Lung (tissue), 12 donors: Measurements from ENCODE around the gene TMEM184B. TPM values are rescaled to one million over a fixed set of nuclear protein-coding genes. Genes with fewer than 3 reads are reported as not detected.

Experiments
- ATAC-seq: fragments of 200-7000 bp; cut with Tn5 transposase; one replicate; pipeline ENCODE4 v1.9.1; 2020; ENCODE audit warnings: moderate number of reproducible peaks; ENCODE audit not compliant: insufficient read depth, low FRiP score
- DNase-seq, 3 donors: peaks; one replicate each; pipeline ENCODE4 v3.0.0-alpha.2; 2013 to 2017
- H3K27ac ChIP-seq, 2 donors: one replicate each; pipeline ENCODE4 v1.5.1; 2013; ENCODE audit warnings: mild to moderate bottlenecking in 2 of 2, moderate library complexity in 2 of 2, control low read depth in 1 of 2, inconsistent platforms in 1 of 2, low read depth in 1 of 2, low read length in 1 of 2
- H3K27me3 ChIP-seq, 3 donors: one replicate each; pipeline ENCODE4 v1.5.1; 2013; ENCODE audit warnings: low read length in 2 of 3; ENCODE audit not compliant: control insufficient read depth in 3 of 3, insufficient read depth in 3 of 3
- H3K36me3 ChIP-seq, 4 donors: one replicate each; pipeline ENCODE4 v1.5.1; 2013; ENCODE audit warnings: low read length in 4 of 4, mild to moderate bottlenecking in 1 of 4, moderate library complexity in 1 of 4; ENCODE audit not compliant: control insufficient read depth in 4 of 4, insufficient read depth in 4 of 4
- H3K4me1 ChIP-seq, 5 donors: one replicate each; pipeline ENCODE4 v1.5.1; 2013; ENCODE audit warnings: low read length in 5 of 5, mild to moderate bottlenecking in 2 of 5, moderate library complexity in 1 of 5; ENCODE audit not compliant: control insufficient read depth in 5 of 5, insufficient read depth in 5 of 5
- H3K4me3 ChIP-seq: one replicate; pipeline ENCODE4 v1.5.1; 2013; ENCODE audit warnings: mild to moderate bottlenecking, control low read depth, moderate library complexity
- H3K9ac ChIP-seq, 2 donors: one replicate each; pipeline ENCODE4 v1.5.1; 2013; ENCODE audit warnings: low read length in 2 of 2, control low read depth in 1 of 2; ENCODE audit not compliant: insufficient read depth in 1 of 2
- H3K9me3 ChIP-seq, 4 donors: one replicate each; pipeline ENCODE4 v1.5.1; 2013; ENCODE audit warnings: low read length in 3 of 4, mild to moderate bottlenecking in 1 of 4, moderate library complexity in 1 of 4; ENCODE audit not compliant: control insufficient read depth in 4 of 4, insufficient read depth in 3 of 4
- CTCF ChIP-seq: IDR thresholded peaks from 2 replicates; pipeline ENCODE4 v1.5.1; 2012; ENCODE audit warnings: mild to moderate bottlenecking; ENCODE audit errors: control extremely low read depth, extremely low read depth
- WGBS, 2 donors: extraction: QIAGEN DNeasy Blood & Tissue Kit; methylation state at CpG; one replicate each; pipeline ENCODE4 v1.1.7; 2013; 5-methylcytosine and 5-hydroxymethylcytosine counted together
- polyA plus RNA-seq, 2 donors: library from polyadenylated mRNA; stranded (reverse); fragments of 200-250 nt; gene quantifications; one replicate each; pipeline ENCODE4 v1.2.1, GENCODE V29; 2013
- total RNA-seq, 2 donors: library from RNA; depleted of rRNA in 1 of 2; stranded (reverse); fragments of >200 nt in 1 of 2; gene quantifications; one replicate each; pipeline ENCODE4 v1.2.1, GENCODE V29; 2014 to 2021
- donor health status: control.
- donor health status: control.
- donor health status: Bipolar disorder and iron deficiency.
- donor health status: healthy.
- donor health status: DM: yes; HTN: yes; CAD: no.

The TMEM184B gene
- total and polyA plus RNA-seq, 4 donors = 26.3 to 82.4 (median 39.9) TPM

DNA sequence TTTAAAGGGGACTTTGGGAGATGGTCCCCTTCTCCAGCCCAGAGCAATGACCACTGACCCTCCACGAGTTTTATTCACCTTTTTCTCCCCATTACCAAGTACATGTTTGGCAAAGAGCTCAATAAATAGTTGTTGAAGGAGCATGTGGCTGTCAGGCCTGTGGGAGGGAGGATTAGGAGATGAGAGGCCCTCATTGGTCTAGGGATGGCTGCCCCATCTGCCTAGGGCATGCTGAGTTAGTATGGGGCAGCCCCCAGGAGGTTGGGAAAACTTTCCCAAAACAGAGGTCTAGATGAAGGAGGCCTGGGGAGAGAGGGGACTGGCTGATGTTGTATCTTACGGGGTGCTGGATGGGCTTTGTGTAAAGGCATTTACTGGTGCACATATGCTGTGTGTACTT, 60.4 kb downstream of the TMEM184B start:
- no peak overlapping the region for H3K4me3 ChIP-seq
- TF ChIP-seq CTCF = no peak
- ATAC-seq (no peak), DNase-seq (no peak)
- no peak overlapping the region for H3K9ac ChIP-seq
- WGBS, 2 donors = 79 to 90% methylated on average over 2 of the region's 2 CpGs
- H3K36me3 ChIP-seq = peaks cover 0 to 23% (median 2%) of the 10 kb centered on the region in 4 donors
- peaks cover 0 to 3% (median 0%) of the 10 kb centered on the region in 3 donors for H3K27me3 ChIP-seq
- peaks cover 0 to 3% (median 0%) of the 10 kb centered on the region in 4 donors for H3K9me3 ChIP-seq
- peaks cover 0 to 23% (median 2%) of the 10 kb centered on the region in 5 donors for H3K4me1 ChIP-seq
- no peak overlapping the region for H3K27ac ChIP-seq

GRCh38 chr22:38211556-38211955, 61.3 kb downstream of the TMEM184B start:
- DNase-seq (no peak), ATAC-seq (no peak)
- no peak overlapping the region for H3K4me3 ChIP-seq
- H3K36me3 ChIP-seq = peaks cover 0 to 23% (median 2%) of the 10 kb centered on the region in 4 donors
- H3K27ac ChIP-seq = no peak overlapping the region
- peaks cover 0 to 23% (median 2%) of the 10 kb centered on the region in 5 donors for H3K4me1 ChIP-seq
- TF ChIP-seq CTCF = no peak
- 95 to 96% methylated on average over 7 of the region's 7 CpGs for WGBS, 2 donors
- peaks cover 0 to 3% (median 0%) of the 10 kb centered on the region in 3 donors for H3K27me3 ChIP-seq
- no peak overlapping the region for H3K9ac ChIP-seq
- peaks cover 0 to 3% (median 0%) of the 10 kb centered on the region in 4 donors for H3K9me3 ChIP-seq

DNA sequence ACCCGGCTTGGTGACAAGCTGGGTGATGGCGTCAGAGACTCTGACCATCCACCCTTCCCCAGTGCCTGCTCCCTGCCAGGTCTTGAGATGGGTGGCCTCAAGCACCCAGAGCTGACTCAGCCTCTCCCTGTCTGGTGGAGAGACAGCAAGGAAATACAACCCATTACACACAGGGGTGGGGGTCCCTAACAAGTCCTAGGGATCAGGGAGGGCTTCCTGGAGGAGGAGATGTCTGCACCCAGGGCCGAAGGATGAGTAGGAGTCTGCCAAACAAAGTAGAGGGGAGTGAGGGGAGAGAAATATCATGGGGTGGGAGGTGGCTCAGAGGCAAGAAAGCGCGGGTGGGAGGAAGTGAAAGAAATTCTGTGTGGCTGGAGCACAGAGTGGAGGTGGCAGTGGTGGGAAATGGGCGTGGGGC, 64.2 kb downstream of the TMEM184B start:
- ATAC-seq = no peak
- H3K4me1 ChIP-seq = peaks cover 3 to 25% (median 17%) of the 10 kb centered on the region in 5 donors
- no peaks in the 10 kb centered on the region for H3K27me3 ChIP-seq

More for the DNA sequence above, 64.2 kb downstream of the TMEM184B start:
- no peaks in the 10 kb centered on the region for H3K9me3 ChIP-seq
- no peak for TF ChIP-seq CTCF
- H3K27ac ChIP-seq = no peak overlapping the region
- DNase-seq = no peak
- H3K4me3 ChIP-seq = no peak overlapping the region
- peaks cover 0 to 11% (median 0%) of the 10 kb centered on the region in 4 donors for H3K36me3 ChIP-seq
- H3K9ac ChIP-seq = no peak overlapping the region
- 57 to 59% methylated on average over 6 of the region's 6 CpGs for WGBS, 2 donors
